Neural cell (in vitro differentiated cells): ENCODE data around the gene SLC43A1. TPM values are rescaled to one million over a fixed set of nuclear protein-coding genes. Genes with fewer than 3 reads are reported as not detected.

ENCODE experiments used
- H2AFZ ChIP-seq: fragments of 200-600, 300-800 bp; sonication (generic), shearing (Covaris generic); 2 replicates; pipeline ENCODE4 v1.6.0; 2014; ENCODE audit warnings: low read depth, mild to moderate bottlenecking, antibody characterized with exemption, low read length, moderate library complexity
- H3F3A ChIP-seq: fragments of 200-600 bp; shearing (Covaris generic); 2 replicates; pipeline ENCODE4 v1.6.1; 2016; ENCODE audit warnings: mild to moderate bottlenecking, moderate library complexity, mixed read lengths, antibody characterized with exemption, low read length; ENCODE audit not compliant: insufficient read depth, poor library complexity, severe bottlenecking
- H3K27ac ChIP-seq: fragments of 200-600, 300-800 bp; sonication (generic), shearing (Covaris generic); 2 replicates; pipeline ENCODE4 v1.5.1; 2014; ENCODE audit warnings: mild to moderate bottlenecking, low read length, moderate library complexity
- H3K27me3 ChIP-seq: fragments of 300-800, 200-600 bp; sonication (generic), shearing (Covaris generic); 2 replicates; pipeline ENCODE4 v1.6.0; 2014; ENCODE audit warnings: mild to moderate bottlenecking, low read depth, low read length, moderate library complexity; ENCODE audit not compliant: insufficient read depth
- H3K36me3 ChIP-seq: fragments of 300-800, 200-600 bp; sonication (generic), shearing (Covaris generic); 2 replicates; pipeline ENCODE4 v1.5.1; 2014; ENCODE audit warnings: mild to moderate bottlenecking, antibody characterized with exemption, low read length, moderate library complexity; ENCODE audit not compliant: insufficient read depth
- H3K4me2 ChIP-seq: fragments of 300-800, 200-600 bp; sonication (generic), shearing (Covaris generic); 2 replicates; pipeline ENCODE4 v1.6.0; 2014; ENCODE audit warnings: mild to moderate bottlenecking, low read length
- H3K4me3 ChIP-seq: fragments of 300-800, 200-600 bp; sonication (generic), shearing (Covaris generic); 2 replicates; pipeline ENCODE4 v1.5.1; 2014; ENCODE audit warnings: mild to moderate bottlenecking, low read length, moderate library complexity
- H3K79me2 ChIP-seq: fragments of 200-600 bp; shearing (Covaris generic); replicated peaks from 2 replicates; pipeline ENCODE4 v1.6.0; 2014; ENCODE audit warnings: mild to moderate bottlenecking, low read length, moderate library complexity; ENCODE audit not compliant: insufficient read depth
- H3K9ac ChIP-seq: fragments of 300-800, 200-600 bp; sonication (generic), shearing (Covaris generic); 2 replicates; pipeline ENCODE4 v1.6.1; 2016; ENCODE audit warnings: mild to moderate bottlenecking, low read length, mixed read lengths
- H3K9me2 ChIP-seq: fragments of 200-600 bp; shearing (Covaris generic); 2 replicates; pipeline ENCODE4 v1.6.1; 2016; ENCODE audit warnings: mild to moderate bottlenecking, low read length, mixed read lengths; ENCODE audit not compliant: insufficient read depth
- H3K9me3 ChIP-seq: fragments of 200-600, 300-800 bp; sonication (generic), shearing (Covaris generic); 2 replicates; pipeline ENCODE4 v1.6.1; 2016; ENCODE audit warnings: mild to moderate bottlenecking, mixed run types, low read length, moderate library complexity, mixed read lengths
- H4K20me1 ChIP-seq: fragments of 200-600 bp; shearing (Covaris generic); 2 replicates; pipeline ENCODE4 v1.6.1; 2016; ENCODE audit warnings: mild to moderate bottlenecking, mixed run types; ENCODE audit not compliant: insufficient read depth
- EP300 ChIP-seq: fragments of 450-650 bp; conservative IDR thresholded peaks from 2 replicates; pipeline ENCODE4 v1.6.1; 2014; ENCODE audit warnings: antibody characterized with exemption, mild to moderate bottlenecking, moderate library complexity; ENCODE audit not compliant: poor library complexity, severe bottlenecking
- EZH2 ChIP-seq: fragments of 200-600, 300-800 bp; shearing (Covaris generic), sonication (generic); IDR thresholded peaks from 2 replicates; pipeline ENCODE4 v1.6.1; 2014; ENCODE audit warnings: antibody characterized with exemption, low read length, borderline replicate concordance, mild to moderate bottlenecking; ENCODE audit not compliant: insufficient read depth, poor library complexity, severe bottlenecking
- MXI1 ChIP-seq: fragments of 450-650 bp; conservative IDR thresholded peaks from 2 replicates; pipeline ENCODE4 v1.6.1; 2014; ENCODE audit warnings: antibody characterized with exemption, mild to moderate bottlenecking; ENCODE audit not compliant: poor library complexity, severe bottlenecking
- POLR2AphosphoS5 ChIP-seq: IDR thresholded peaks from 2 replicates; pipeline ENCODE4 v1.6.1; 2012
- RAD21 ChIP-seq: fragments of 450-650 bp; conservative IDR thresholded peaks from 2 replicates; pipeline ENCODE4 v1.6.1; 2014; ENCODE audit warnings: antibody characterized with exemption, mild to moderate bottlenecking, moderate library complexity
- REST ChIP-seq: IDR thresholded peaks from 2 replicates; pipeline ENCODE4 v1.6.1; 2012; ENCODE audit warnings: borderline replicate concordance
- SMC3 ChIP-seq: fragments of 450-650 bp; conservative IDR thresholded peaks from 2 replicates; pipeline ENCODE4 v1.6.1; 2014; ENCODE audit warnings: antibody characterized with exemption, mild to moderate bottlenecking, moderate library complexity; ENCODE audit not compliant: poor library complexity
- TAF1 ChIP-seq: IDR thresholded peaks from 2 replicates; pipeline ENCODE4 v1.6.1; 2012; ENCODE audit warnings: low read depth
- polyA plus RNA-seq: library from polyadenylated mRNA; depleted of rRNA; stranded (reverse); fragments of >200 nt; gene quantifications from 2 replicates; pipeline ENCODE4 v1.2.3, GENCODE V29; 2014
- TF ChIP-seq, protein P1 (sequence below): fragments of 450-650 bp; IDR thresholded peaks from 2 replicates; pipeline ENCODE4 v1.5.1; 2014; ENCODE audit warnings: antibody characterized with exemption, mild to moderate bottlenecking, moderate library complexity; ENCODE audit not compliant: poor library complexity, severe bottlenecking

Gene SLC43A1
- polyA plus RNA-seq, 1 donor from 2014 or later: 3.3 TPM

DNA sequence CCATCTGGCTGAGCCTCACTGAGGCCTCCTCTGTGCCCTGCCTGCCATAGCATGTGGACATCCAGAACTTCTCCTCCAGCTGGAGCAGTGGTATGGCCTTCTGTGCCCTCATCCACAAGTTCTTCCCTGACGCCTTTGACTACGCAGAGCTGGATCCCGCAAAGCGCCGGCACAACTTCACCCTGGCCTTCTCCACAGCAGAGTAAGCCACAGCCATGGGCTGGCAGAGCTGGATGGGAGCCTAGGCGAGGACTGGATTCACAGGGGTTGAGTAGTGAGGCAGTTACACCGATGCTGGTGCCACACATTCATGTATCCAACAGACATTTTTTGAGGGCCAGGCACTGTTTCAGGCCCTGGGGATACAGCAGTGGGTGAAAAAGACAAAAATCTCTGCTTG, 30.9 kb upstream of the SLC43A1 start:
- Histone ChIP-seq H3K36me3 (no peaks in the 10 kb centered on the region), H3K4me2 (no peak overlapping the region), H3K27me3 (no peaks in the 10 kb centered on the region), H3K27ac (no peak overlapping the region), H3K9me3 (no peaks in the 10 kb centered on the region), H4K20me1 (no peaks in the 10 kb centered on the region), H3K9ac (no peak overlapping the region), H3K9me2 (no peaks in the 10 kb centered on the region), H2AFZ (no peak overlapping the region), H3F3A (no peaks in the 10 kb centered on the region), H3K4me3 (no peak overlapping the region), H3K79me2 (no peaks in the 10 kb centered on the region)
- TF ChIP-seq MXI1 (no peak), EP300 (no peak), TAF1 (no peak), SMC3 (no peak), EZH2 (no peak), POLR2AphosphoS5 (no peak)

GRCh38 chr11:57545883-57546282, 30.4 kb upstream of the SLC43A1 start:
- no peak overlapping the region for H3K9ac ChIP-seq
- H3K4me2 ChIP-seq: no peak overlapping the region
- no peaks in the 10 kb centered on the region for H3F3A ChIP-seq
- H3K27ac ChIP-seq: no peak overlapping the region
- no peak for TF ChIP-seq MXI1
- TF ChIP-seq POLR2AphosphoS5: no peak
- no peak for TF ChIP-seq REST
- TF ChIP-seq SMC3: no peak
- no peak for TF ChIP-seq RAD21
- TF ChIP-seq, protein P1, sequence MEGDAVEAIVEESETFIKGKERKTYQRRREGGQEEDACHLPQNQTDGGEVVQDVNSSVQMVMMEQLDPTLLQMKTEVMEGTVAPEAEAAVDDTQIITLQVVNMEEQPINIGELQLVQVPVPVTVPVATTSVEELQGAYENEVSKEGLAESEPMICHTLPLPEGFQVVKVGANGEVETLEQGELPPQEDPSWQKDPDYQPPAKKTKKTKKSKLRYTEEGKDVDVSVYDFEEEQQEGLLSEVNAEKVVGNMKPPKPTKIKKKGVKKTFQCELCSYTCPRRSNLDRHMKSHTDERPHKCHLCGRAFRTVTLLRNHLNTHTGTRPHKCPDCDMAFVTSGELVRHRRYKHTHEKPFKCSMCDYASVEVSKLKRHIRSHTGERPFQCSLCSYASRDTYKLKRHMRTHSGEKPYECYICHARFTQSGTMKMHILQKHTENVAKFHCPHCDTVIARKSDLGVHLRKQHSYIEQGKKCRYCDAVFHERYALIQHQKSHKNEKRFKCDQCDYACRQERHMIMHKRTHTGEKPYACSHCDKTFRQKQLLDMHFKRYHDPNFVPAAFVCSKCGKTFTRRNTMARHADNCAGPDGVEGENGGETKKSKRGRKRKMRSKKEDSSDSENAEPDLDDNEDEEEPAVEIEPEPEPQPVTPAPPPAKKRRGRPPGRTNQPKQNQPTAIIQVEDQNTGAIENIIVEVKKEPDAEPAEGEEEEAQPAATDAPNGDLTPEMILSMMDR: no peak
- no peak for TF ChIP-seq EP300
- no peak for TF ChIP-seq EZH2
- TF ChIP-seq TAF1: no peak
- no peaks in the 10 kb centered on the region for H3K79me2 ChIP-seq
- H3K36me3 ChIP-seq: no peaks in the 10 kb centered on the region
- H3K9me3 ChIP-seq: no peaks in the 10 kb centered on the region
- H3K9me2 ChIP-seq: no peaks in the 10 kb centered on the region
- no peak overlapping the region for H2AFZ ChIP-seq
- no peak overlapping the region for H3K4me3 ChIP-seq
- no peaks in the 10 kb centered on the region for H4K20me1 ChIP-seq
- no peaks in the 10 kb centered on the region for H3K27me3 ChIP-seq

GRCh38 chr11:57544566-57544965, 29.1 kb upstream of the SLC43A1 start:
- Histone ChIP-seq H2AFZ (no peak overlapping the region), H3K9me3 (no peaks in the 10 kb centered on the region), H3K9ac (no peak overlapping the region), H3K79me2 (no peaks in the 10 kb centered on the region), H3K27me3 (no peaks in the 10 kb centered on the region), H3K36me3 (no peaks in the 10 kb centered on the region), H3K27ac (no peak overlapping the region), H3K4me3 (no peak overlapping the region), H3K4me2 (no peak overlapping the region), H3K9me2 (no peaks in the 10 kb centered on the region), H3F3A (no peaks in the 10 kb centered on the region), H4K20me1 (no peaks in the 10 kb centered on the region)
- TF ChIP-seq RAD21: no peak
- no peak for TF ChIP-seq EP300
- TF ChIP-seq, protein P1: no peak
- TF ChIP-seq POLR2AphosphoS5: no peak
- TF ChIP-seq EZH2: no peak
- TF ChIP-seq MXI1: no peak
- no peak for TF ChIP-seq REST
- TF ChIP-seq SMC3: no peak
- TF ChIP-seq TAF1: no peak
